ENCODE data around the gene MAGEA2B. TPM values are rescaled to one million over a fixed set of nuclear protein-coding genes. Genes with fewer than 3 reads are reported as not detected.
"Not testable (repeated sequence)": the region's sequence is repeated elsewhere in the genome, so short reads cannot be mapped to it uniquely, and the experiment has no call there.

Gene MAGEA2B
- total and polyA plus RNA-seq, 11 donors: not detected

DNA sequence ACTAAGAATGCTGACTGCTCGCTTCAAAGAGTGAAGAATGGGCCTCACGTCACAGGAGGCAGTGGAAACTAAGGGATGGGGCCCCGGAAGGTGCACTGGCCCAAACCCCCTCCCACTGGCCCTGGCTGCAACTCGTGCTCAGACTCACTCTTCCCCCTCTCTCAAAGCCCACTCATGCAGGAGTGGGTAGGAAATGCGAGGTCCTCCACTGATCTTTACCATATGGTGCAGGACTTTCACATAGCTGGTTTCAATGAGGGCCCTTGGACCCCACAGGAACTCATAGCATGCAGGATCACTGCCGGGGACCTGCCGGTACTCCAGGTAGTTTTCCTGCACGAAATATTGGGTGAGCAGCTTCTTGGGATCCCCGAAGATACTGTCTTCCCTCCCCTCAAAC, 52.1 kb downstream of the MAGEA2B start:
- H3K4me3 ChIP-seq; intact Hi-C loops (cut with DNase I); H3K36me3 ChIP-seq; ATAC-seq; H3K27ac ChIP-seq; DNase-seq; H3K27me3 ChIP-seq; H3K4me1 ChIP-seq; H3K9me3 ChIP-seq: not testable (repeated sequence)
- WGBS, 4 donors: 63 to 79% (median 73%) methylated on average over 6 to 9 of the region's 9 CpGs

Other genes starting within 250 kb of the MAGEA2B start
- under 1 TPM in 2 of 9 donors, not detected in 7; 0.02 to 0.04 TPM for gene GABRQ, start 76.7 kb upstream of the MAGEA2B start, total RNA-seq
- gene GABRQ, start 76.7 kb upstream of the MAGEA2B start, polyA plus RNA-seq: not detected
- not detected for gene MAGEA3, start 15.8 kb upstream of the MAGEA2B start, total RNA-seq
- gene MAGEA3, start 15.8 kb upstream of the MAGEA2B start, polyA plus RNA-seq: not detected
- gene CSAG2, start 5.4 kb upstream of the MAGEA2B start, total RNA-seq: not detected
- gene CSAG2, start 5.4 kb upstream of the MAGEA2B start, polyA plus RNA-seq: not detected
- gene CSAG1, start 19.1 kb downstream of the MAGEA2B start, total RNA-seq: not detected
- not detected for gene CSAG1, start 19.1 kb downstream of the MAGEA2B start, polyA plus RNA-seq
- gene MAGEA12, start 19.1 kb downstream of the MAGEA2B start, total RNA-seq: not detected
- gene MAGEA12, start 19.1 kb downstream of the MAGEA2B start, polyA plus RNA-seq: not detected
- not detected for gene MAGEA2, start 39.2 kb downstream of the MAGEA2B start, total RNA-seq
- gene MAGEA2, start 39.2 kb downstream of the MAGEA2B start, polyA plus RNA-seq: not detected
- not detected for gene CSAG3, start 44.6 kb downstream of the MAGEA2B start, total RNA-seq
- gene CSAG3, start 44.6 kb downstream of the MAGEA2B start, polyA plus RNA-seq: not detected
- gene MAGEA6, start 55.1 kb downstream of the MAGEA2B start, total RNA-seq: not detected
- gene MAGEA6, start 55.1 kb downstream of the MAGEA2B start, polyA plus RNA-seq: not detected
- gene CETN2, start 116.1 kb downstream of the MAGEA2B start, total RNA-seq: 10 to 100 TPM; 18.8 to 32.8 (median 24.7) TPM
- gene CETN2, start 116.1 kb downstream of the MAGEA2B start, polyA plus RNA-seq: 10 to 100 TPM; 27.7 to 37.0 TPM
- 10 to 100 TPM; 11.5 to 27.0 (median 18.0) TPM for gene NSDHL, start 116.4 kb downstream of the MAGEA2B start, total RNA-seq
- 10 to 100 TPM; 10.8 to 44.6 TPM for gene NSDHL, start 116.4 kb downstream of the MAGEA2B start, polyA plus RNA-seq
- gene ZNF185, start 183.4 kb downstream of the MAGEA2B start, total RNA-seq: 1 to 10 TPM in 7 of 9 donors, under 1 TPM in 2; 0.67 to 7.4 (median 1.9) TPM
- gene ZNF185, start 183.4 kb downstream of the MAGEA2B start, polyA plus RNA-seq: under 1 TPM; 0.42 to 0.78 TPM

All from heart left ventricle (tissue), 16 donors.